Activated effector memory CD4-positive, alpha-beta T cell treated with Interleukin-2 at 50 U/mL for 16 hours (primary cell): Measurements from ENCODE around the gene MAP4K2.

Experiments used
- DNase-seq: peaks from one replicate; pipeline ENCODE4 v3.0.0-alpha.2; 2020

The MAP4K2 gene

GRCh38 chr11:64735725-64736259, 67.2 kb downstream of the MAP4K2 start:
- DNase-seq, result no peak
